ENCODE data around the gene ZSWIM8.
"Not testable (repeated sequence)": the region's sequence is repeated elsewhere in the genome, so short reads cannot be mapped to it uniquely, and the experiment has no call there.

The ZSWIM8 gene

GRCh38 chr10:73819513-73820093 lies 34.2 kb downstream of the ZSWIM8 start:
- no peak for DNase-seq (ENCODE audit: low read depth)
- H3K9ac ChIP-seq (ENCODE audit: low read length) = no peak overlapping the region
- H3K4me1 ChIP-seq (ENCODE audit: control insufficient read depth, insufficient read depth, low read length) = peaks cover 17% of the 10 kb centered on the region
- no peaks in the 10 kb centered on the region for H3K9me3 ChIP-seq (ENCODE audit: control insufficient read depth, low read length)
- H3K36me3 ChIP-seq (ENCODE audit: control insufficient read depth, insufficient read depth, low read length, severe bottlenecking) = peaks cover 19% of the 10 kb centered on the region
- H3K4me3 ChIP-seq (ENCODE audit: low read length) = no peak overlapping the region
- no peaks in the 10 kb centered on the region for H3K27me3 ChIP-seq (replicated peaks; ENCODE audit: control insufficient read depth, insufficient read depth, low read length)

- Histone ChIP-seq H3K9ac (ENCODE audit: low read length) (no peak overlapping the region), H3K36me3 (ENCODE audit: control insufficient read depth, insufficient read depth, low read length, severe bottlenecking) (peaks cover 29% of the 10 kb centered on the region), H3K4me3 (ENCODE audit: low read length) (no peak overlapping the region), H3K4me1 (ENCODE audit: control insufficient read depth, insufficient read depth, low read length) (no peaks in the 10 kb centered on the region), H3K9me3 (ENCODE audit: control insufficient read depth, low read length) (no peaks in the 10 kb centered on the region), H3K27me3 (replicated peaks; ENCODE audit: control insufficient read depth, insufficient read depth, low read length) (no peaks in the 10 kb centered on the region)
- DNase-seq (ENCODE audit: low read depth) = no peak
These were observed 38.0 kb downstream of the ZSWIM8 start for GRCh38 chr10:73823391-73823790.

- H3K36me3 ChIP-seq (ENCODE audit: control insufficient read depth, insufficient read depth, low read length, severe bottlenecking) = peaks cover 29% of the 10 kb centered on the region
- no peak overlapping the region for H3K9ac ChIP-seq (ENCODE audit: low read length)
- H3K4me3 ChIP-seq (ENCODE audit: low read length) = no peak overlapping the region
- H3K27me3 ChIP-seq (replicated peaks; ENCODE audit: control insufficient read depth, insufficient read depth, low read length) = no peaks in the 10 kb centered on the region
- DNase-seq (ENCODE audit: low read depth) = no peak
- H3K4me1 ChIP-seq (ENCODE audit: control insufficient read depth, insufficient read depth, low read length) = no peaks in the 10 kb centered on the region
- no peaks in the 10 kb centered on the region for H3K9me3 ChIP-seq (ENCODE audit: control insufficient read depth, low read length)
These were observed 38.8 kb downstream of the ZSWIM8 start for GRCh38 chr10:73824146-73824725.

GRCh38 chr10:73827346-73828089 lies 42.1 kb downstream of the ZSWIM8 start:
- no peaks in the 10 kb centered on the region for H3K27me3 ChIP-seq (replicated peaks; ENCODE audit: control insufficient read depth, insufficient read depth, low read length)
- no peak overlapping the region for H3K4me3 ChIP-seq (ENCODE audit: low read length)
- no peaks in the 10 kb centered on the region for H3K4me1 ChIP-seq (ENCODE audit: control insufficient read depth, insufficient read depth, low read length)
- peaks cover 29% of the 10 kb centered on the region for H3K36me3 ChIP-seq (ENCODE audit: control insufficient read depth, insufficient read depth, low read length, severe bottlenecking)
- DNase-seq (ENCODE audit: low read depth) = peak; percentile 45
- H3K9ac ChIP-seq (ENCODE audit: low read length) = no peak overlapping the region
- no peaks in the 10 kb centered on the region for H3K9me3 ChIP-seq (ENCODE audit: control insufficient read depth, low read length)

GRCh38 chr10:73828161-73828560 lies 42.8 kb downstream of the ZSWIM8 start:
- Histone ChIP-seq H3K4me1 (ENCODE audit: control insufficient read depth, insufficient read depth, low read length) (no peaks in the 10 kb centered on the region), H3K9ac (ENCODE audit: low read length) (no peak overlapping the region)

GRCh38 chr10:73829090-73829489 lies 43.7 kb downstream of the ZSWIM8 start:
- not testable (repeated sequence) for DNase-seq (ENCODE audit: low read depth); H3K9ac ChIP-seq (ENCODE audit: low read length); H3K27me3 ChIP-seq (replicated peaks; ENCODE audit: control insufficient read depth, insufficient read depth, low read length); H3K4me1 ChIP-seq (ENCODE audit: control insufficient read depth, insufficient read depth, low read length); H3K4me3 ChIP-seq (ENCODE audit: low read length); H3K9me3 ChIP-seq (ENCODE audit: control insufficient read depth, low read length)
- H3K36me3 ChIP-seq (ENCODE audit: control insufficient read depth, insufficient read depth, low read length, severe bottlenecking) = peaks cover 20% of the 10 kb centered on the region

More at GRCh38 chr10:73828161-73828560, 42.8 kb downstream of the ZSWIM8 start:
- Histone ChIP-seq H3K36me3 (ENCODE audit: control insufficient read depth, insufficient read depth, low read length, severe bottlenecking) (peaks cover 29% of the 10 kb centered on the region), H3K9me3 (ENCODE audit: control insufficient read depth, low read length) (no peaks in the 10 kb centered on the region), H3K4me3 (ENCODE audit: low read length) (no peak overlapping the region), H3K27me3 (replicated peaks; ENCODE audit: control insufficient read depth, insufficient read depth, low read length) (no peaks in the 10 kb centered on the region)
- no peak for DNase-seq (ENCODE audit: low read depth)

GRCh38 chr10:73836427-73836980 lies 51.1 kb downstream of the ZSWIM8 start:
- DNase-seq (ENCODE audit: low read depth) = no peak
- Histone ChIP-seq H3K9me3 (ENCODE audit: control insufficient read depth, low read length) (no peaks in the 10 kb centered on the region), H3K27me3 (replicated peaks; ENCODE audit: control insufficient read depth, insufficient read depth, low read length) (no peaks in the 10 kb centered on the region), H3K36me3 (ENCODE audit: control insufficient read depth, insufficient read depth, low read length, severe bottlenecking) (peaks cover 32% of the 10 kb centered on the region), H3K4me3 (ENCODE audit: low read length) (no peak overlapping the region), H3K4me1 (ENCODE audit: control insufficient read depth, insufficient read depth, low read length) (peaks cover 19% of the 10 kb centered on the region), H3K9ac (ENCODE audit: low read length) (no peak overlapping the region)

- peak; percentile 83 for DNase-seq (ENCODE audit: low read depth)
These were observed 51.7 kb downstream of the ZSWIM8 start for GRCh38 chr10:73837072-73837471.

GRCh38 chr10:73838008-73838567 lies 52.7 kb downstream of the ZSWIM8 start:
- no peaks in the 10 kb centered on the region for H3K9me3 ChIP-seq (ENCODE audit: control insufficient read depth, low read length)
- no peak for DNase-seq (ENCODE audit: low read depth)
- no peaks in the 10 kb centered on the region for H3K27me3 ChIP-seq (replicated peaks; ENCODE audit: control insufficient read depth, insufficient read depth, low read length)
- peaks cover 43% of the 10 kb centered on the region for H3K36me3 ChIP-seq (ENCODE audit: control insufficient read depth, insufficient read depth, low read length, severe bottlenecking)
- no peak overlapping the region for H3K9ac ChIP-seq (ENCODE audit: low read length)
- peaks cover 25% of the 10 kb centered on the region for H3K4me1 ChIP-seq (ENCODE audit: control insufficient read depth, insufficient read depth, low read length)
- H3K4me3 ChIP-seq (ENCODE audit: low read length) = no peak overlapping the region

More at GRCh38 chr10:73837072-73837471, 51.7 kb downstream of the ZSWIM8 start:
- no peaks in the 10 kb centered on the region for H3K9me3 ChIP-seq (ENCODE audit: control insufficient read depth, low read length)
- H3K4me1 ChIP-seq (ENCODE audit: control insufficient read depth, insufficient read depth, low read length) = peaks cover 24% of the 10 kb centered on the region
- no peak overlapping the region for H3K4me3 ChIP-seq (ENCODE audit: low read length)
- peaks cover 33% of the 10 kb centered on the region for H3K36me3 ChIP-seq (ENCODE audit: control insufficient read depth, insufficient read depth, low read length, severe bottlenecking)
- no peaks in the 10 kb centered on the region for H3K27me3 ChIP-seq (replicated peaks; ENCODE audit: control insufficient read depth, insufficient read depth, low read length)
- peak overlapping the region; percentile 10 for H3K9ac ChIP-seq (ENCODE audit: low read length)

- Histone ChIP-seq H3K9ac (ENCODE audit: low read length) (peak overlapping the region; percentile 16), H3K9me3 (ENCODE audit: control insufficient read depth, low read length) (no peaks in the 10 kb centered on the region), H3K4me3 (ENCODE audit: low read length) (no peak overlapping the region), H3K27me3 (replicated peaks; ENCODE audit: control insufficient read depth, insufficient read depth, low read length) (no peaks in the 10 kb centered on the region), H3K36me3 (ENCODE audit: control insufficient read depth, insufficient read depth, low read length, severe bottlenecking) (peaks cover 48% of the 10 kb centered on the region), H3K4me1 (ENCODE audit: control insufficient read depth, insufficient read depth, low read length) (peaks cover 25% of the 10 kb centered on the region)
- no peak for DNase-seq (ENCODE audit: low read depth)
These were observed 53.4 kb downstream of the ZSWIM8 start for GRCh38 chr10:73838827-73839226.
